Gastroesophageal sphincter (tissue), 3 donors: ENCODE measurements around the gene ARHGAP26.

Experiments
- CTCF ChIP-seq, 4 experiments: fragments of 200-600 bp in 2 of 4; fragments of 450-650 bp in 2 of 4; sonication (generic) in 1 of 4; IDR thresholded peaks; one replicate each; pipeline ENCODE4 v1.5.1; 2017 to 2019; ENCODE audit warnings: antibody characterized with exemption in 4 of 4, mild to moderate bottlenecking in 2 of 4, moderate library complexity in 2 of 4
- EP300 ChIP-seq: sonication (generic); formaldehyde crosslinking; IDR thresholded peaks from one replicate; pipeline ENCODE4 v1.6.1; 2017; ENCODE audit warnings: antibody characterized with exemption, mild to moderate bottlenecking
- POLR2A ChIP-seq, 2 donors: fragments of 450-650 bp; IDR thresholded peaks; one replicate each; pipeline ENCODE4 v1.6.1; 2017; ENCODE audit warnings: antibody characterized with exemption in 2 of 2, mild to moderate bottlenecking in 2 of 2, moderate library complexity in 1 of 2
- POLR2AphosphoS5 ChIP-seq: sonication (generic); formaldehyde crosslinking; IDR thresholded peaks from one replicate; pipeline ENCODE4 v1.6.1; 2017; ENCODE audit warnings: antibody characterized with exemption

GRCh38 chr5:142833517-142834449 is 63.6 kb downstream of the ARHGAP26 start:
- TF ChIP-seq CTCF (IDR thresholded peaks at IDR 0.05) (no peak), POLR2A (IDR thresholded peaks at IDR 0.05) (no peak), POLR2AphosphoS5 (no peak), EP300 (no peak)
